ENCODE measurements around the gene ENTPD8. TPM values are rescaled to one million over a fixed set of nuclear protein-coding genes. Genes with fewer than 3 reads are reported as not detected.

The ENTPD8 gene
- total RNA-seq, 4 donors from 2014 or later = not detected

GRCh38 chr9:137426018-137426681, 15.0 kb downstream of the ENTPD8 start:
- H3K36me3 ChIP-seq = no peaks in the 10 kb centered on the region
- no peak overlapping the region for H3K4me3 ChIP-seq
- H3K27me3 ChIP-seq = no peaks in the 10 kb centered on the region
- no peak for DNase-seq (ENCODE audit: low spot score in 2 of 2)
- no peaks in the 10 kb centered on the region for H3K9me3 ChIP-seq
- TF ChIP-seq EP300 (IDR thresholded peaks at IDR 0.05) (no peak), POLR2A (IDR thresholded peaks at IDR 0.05) (no peak), CTCF (IDR thresholded peaks at IDR 0.05) (no peak)
- no peak overlapping the region for H3K27ac ChIP-seq
- peaks cover 0 to 33% (median 18%) of the 10 kb centered on the region in 4 donors for H3K4me1 ChIP-seq
- 73 to 77% methylated on average over 14 to 16 of the region's 18 CpGs for WGBS, 2 donors

- Histone ChIP-seq H3K27me3 (no peaks in the 10 kb centered on the region), H3K4me1 (peaks cover 0 to 38% (median 19%) of the 10 kb centered on the region in 4 donors), H3K4me3 (peak overlapping the region; percentile 46 to 77 (median 70)), H3K36me3 (no peaks in the 10 kb centered on the region), H3K9me3 (no peaks in the 10 kb centered on the region), H3K27ac (peak overlapping the region; percentile 60 to 92 (median 86))
- WGBS, 2 donors = 22 to 40% methylated on average over 9 to 49 of the region's 77 CpGs
- DNase-seq (ENCODE audit: low spot score in 2 of 2) = no peak
- TF ChIP-seq EP300 (IDR thresholded peaks at IDR 0.05) (no peak), POLR2A (IDR thresholded peaks at IDR 0.05) (no peak), CTCF (IDR thresholded peaks at IDR 0.05) (peak in 3 of 5 experiments; percentile 27 to 47 (median 39))
These were observed 17.5 kb downstream of the ENTPD8 start for GRCh38 chr9:137423514-137424291.

- DNase-seq (ENCODE audit: low spot score in 2 of 2) = peak; percentile 82
- Histone ChIP-seq H3K36me3 (no peaks in the 10 kb centered on the region), H3K27ac (peak within 1 kb of the TSS; percentile 60 to 92 (median 86)), H3K4me1 (peaks cover 0 to 38% (median 19%) of the 10 kb centered on the region in 4 donors), H3K9me3 (no peaks in the 10 kb centered on the region), H3K4me3 (peak within 1 kb of the TSS; percentile 69 to 78 (median 74)), H3K27me3 (no peaks in the 10 kb centered on the region)
- 1% methylated on average over 28 to 31 of the region's 113 CpGs for WGBS, 2 donors
- TF ChIP-seq CTCF (IDR thresholded peaks at IDR 0.05) = peak; percentile 72 to 97 (median 96)
- peak in 1 of 2 donors; percentile 69 for TF ChIP-seq EP300 (IDR thresholded peaks at IDR 0.05)
- peak; percentile 15 to 28 for TF ChIP-seq POLR2A (IDR thresholded peaks at IDR 0.05)
These were observed 18.3 kb downstream of the ENTPD8 start, which contains the start of the genes EXD3 and NOXA1 for GRCh38 chr9:137422604-137423513. TSS of gene EXD3 (minus strand) at chr9:137423162. CDS start at chr9:137395357, 27,805 bp downstream. TSS of gene NOXA1 (plus strand) at chr9:137423393. CDS start at chr9:137423530, 137 bp downstream.

GRCh38 chr9:137421838-137422603, 19.1 kb downstream of the ENTPD8 start:
- TF ChIP-seq EP300 (IDR thresholded peaks at IDR 0.05) = no peak
- no peak for TF ChIP-seq CTCF (IDR thresholded peaks at IDR 0.05)
- no peak for TF ChIP-seq POLR2A (IDR thresholded peaks at IDR 0.05)
- peaks cover 0 to 8% (median 0%) of the 10 kb centered on the region in 3 donors for H3K36me3 ChIP-seq
- WGBS, 2 donors = 1 to 2% methylated on average over 11 of the region's 11 CpGs
- peak overlapping the region; percentile 69 to 78 (median 74) for H3K4me3 ChIP-seq
- H3K27me3 ChIP-seq = no peaks in the 10 kb centered on the region
- no peaks in the 10 kb centered on the region for H3K9me3 ChIP-seq
- no peak for DNase-seq (ENCODE audit: low spot score in 2 of 2)
- peak overlapping the region in 3 of 4 donors; percentile 73 to 92 (median 87) for H3K27ac ChIP-seq
- H3K4me1 ChIP-seq = peaks cover 0 to 38% (median 19%) of the 10 kb centered on the region in 4 donors
